HG03378 (cell line): Measurements from ENCODE around the gene CDK5RAP2.

Experiments used
- ATAC-seq: cut with Tn5 transposase; IDR thresholded peaks from one replicate; pipeline ENCODE4 v1.9.1; 2021; ENCODE audit warnings: mild to moderate bottlenecking, moderate library complexity; ENCODE audit not compliant: unreplicated experiment

Gene CDK5RAP2

DNA sequence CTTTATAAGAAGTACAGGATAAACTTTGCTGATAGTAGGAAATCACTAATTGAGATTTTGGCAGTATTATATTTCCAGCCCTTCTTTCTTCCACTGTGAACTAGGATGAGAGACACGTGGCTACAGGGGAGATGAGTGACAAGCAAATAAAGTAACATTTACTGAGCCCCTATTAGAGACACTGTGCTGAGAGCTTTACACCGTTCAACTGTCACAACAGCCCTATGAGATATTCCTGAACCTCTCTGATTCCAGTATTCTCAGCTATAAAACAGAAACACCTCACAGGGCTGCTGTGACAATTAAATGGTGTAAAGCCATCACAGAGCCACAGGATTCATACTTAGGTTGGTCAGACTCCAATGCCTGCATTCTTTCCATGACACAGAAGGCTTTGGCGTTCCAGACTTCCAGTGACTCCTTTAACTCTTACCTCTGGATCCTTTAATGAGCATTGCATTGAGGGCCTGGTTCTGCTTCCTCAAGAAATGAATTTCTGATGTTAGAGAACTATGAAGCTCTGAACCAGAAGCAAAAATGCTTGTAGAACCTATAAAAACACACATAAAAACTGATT is 169.0 kb downstream of the CDK5RAP2 start:
- no peak for ATAC-seq

DNA sequence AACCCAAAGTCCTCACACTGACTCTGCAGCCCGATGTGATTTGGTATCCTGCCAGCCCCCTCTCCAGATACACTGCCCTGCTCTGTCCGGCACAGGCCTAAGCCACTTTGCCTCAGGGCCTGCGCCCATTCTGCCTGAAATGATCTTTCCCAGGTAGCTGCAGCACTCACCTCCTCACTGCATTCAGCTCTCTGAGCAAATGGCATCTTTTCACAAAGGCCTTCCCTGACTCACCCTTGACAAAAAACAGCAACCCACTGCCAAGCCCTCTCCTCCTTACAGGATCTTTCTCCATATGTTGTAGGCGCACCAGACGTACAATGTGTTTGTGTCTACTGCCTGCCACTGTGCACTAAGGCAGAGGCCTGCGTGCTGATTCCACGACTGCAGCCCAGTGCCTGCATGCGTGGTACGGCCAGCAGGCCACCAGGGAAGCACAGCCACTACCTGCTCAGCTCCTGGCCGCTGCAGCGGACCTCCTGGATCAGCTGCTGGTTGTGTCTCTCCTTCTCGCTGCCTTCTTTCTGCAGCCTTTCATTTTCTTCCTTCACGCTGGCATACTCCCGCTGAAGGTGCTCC is 171.2 kb downstream of the CDK5RAP2 start:
- ATAC-seq: no peak

DNA sequence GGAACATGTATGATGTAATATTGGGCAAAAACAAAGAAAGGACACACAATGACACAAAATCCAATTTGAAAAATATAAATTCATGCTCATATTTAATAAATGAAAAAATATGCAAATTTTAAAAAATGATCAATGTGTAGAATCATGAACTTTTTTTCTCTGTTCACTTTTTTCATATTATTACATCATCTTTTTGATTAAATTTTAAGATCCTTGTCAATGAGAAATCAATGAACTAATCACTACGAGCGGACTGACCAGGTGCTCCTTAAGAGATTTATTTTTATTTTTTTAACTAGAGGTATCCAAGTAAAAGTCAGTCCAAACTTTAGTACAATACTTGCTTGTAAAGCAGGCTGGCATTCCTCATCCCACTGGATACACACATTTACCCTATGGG is 174.1 kb downstream of the CDK5RAP2 start:
- ATAC-seq: no peak

DNA sequence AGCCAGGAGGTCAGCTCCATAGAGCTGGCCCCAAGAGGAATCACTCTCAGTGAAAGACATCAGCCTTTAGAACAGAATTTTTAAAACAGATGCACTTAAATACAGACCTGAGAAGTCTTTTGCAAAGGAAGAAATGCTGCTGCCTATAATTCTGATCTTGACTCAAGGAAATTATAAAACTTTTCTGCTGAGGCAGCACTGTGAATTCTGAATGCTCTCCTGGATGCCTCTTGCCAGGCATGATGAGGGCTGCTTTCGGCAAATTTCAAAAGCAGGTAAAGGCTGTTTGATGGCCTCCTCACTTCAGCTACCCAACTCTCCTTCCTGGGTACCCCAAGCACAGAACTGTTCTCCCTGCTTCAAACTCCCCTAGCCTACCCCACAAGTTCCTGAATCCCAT is 174.8 kb downstream of the CDK5RAP2 start:
- no peak for ATAC-seq

DNA sequence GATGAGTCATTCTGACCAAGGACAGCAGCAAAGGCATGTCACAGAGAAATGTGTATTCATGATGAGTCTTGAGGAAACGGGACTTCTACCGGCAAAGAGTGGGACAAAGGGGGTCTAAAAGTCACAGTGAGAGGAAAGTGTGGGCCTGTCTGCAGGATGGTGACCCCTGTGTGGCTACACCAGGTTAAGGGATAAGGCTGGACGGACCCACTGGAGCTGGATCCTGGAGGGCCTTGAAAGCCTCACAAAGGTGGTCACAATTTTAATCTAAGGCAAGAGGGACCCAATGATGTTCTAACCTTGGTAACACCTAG is 176.5 kb downstream of the CDK5RAP2 start:
- ATAC-seq: no peak

DNA sequence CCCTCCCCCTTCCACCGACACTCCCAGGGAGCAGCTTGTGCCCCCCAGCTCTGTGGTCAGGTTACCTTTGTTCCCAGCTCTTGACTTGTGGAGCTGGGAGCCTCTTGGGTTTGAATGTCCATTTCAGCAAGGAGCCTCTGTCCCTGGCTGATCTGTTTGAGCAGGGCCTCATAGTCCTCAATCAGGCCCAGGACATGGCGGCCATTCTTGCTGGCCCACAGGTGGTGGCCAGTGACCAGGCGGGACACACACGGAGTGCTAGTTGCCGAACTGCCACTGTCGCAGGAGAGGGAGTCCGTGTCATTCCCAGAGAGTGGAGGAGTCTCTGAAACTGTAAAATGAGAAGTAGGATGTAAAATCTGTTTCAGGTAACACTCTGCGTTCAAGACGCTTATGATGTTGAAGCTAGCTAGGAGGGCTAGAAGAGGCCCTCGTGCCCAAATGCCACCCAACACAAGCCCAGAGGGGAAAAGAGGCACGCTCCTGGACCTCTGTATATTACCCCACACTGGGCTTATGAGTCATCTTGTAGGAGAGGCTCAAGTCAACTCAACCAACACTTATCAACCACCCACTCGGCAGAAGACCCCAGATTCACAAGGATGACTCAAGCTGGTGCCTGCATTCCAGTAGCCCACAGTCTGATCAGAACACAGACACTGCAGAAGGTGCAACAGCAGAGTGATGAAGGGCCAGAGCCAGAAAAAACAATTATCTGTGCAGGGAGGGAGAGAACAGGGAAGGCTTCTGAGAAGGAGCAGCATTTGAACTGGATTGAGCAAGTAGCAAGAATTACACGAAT is 177.0 kb downstream of the CDK5RAP2 start:
- no peak for ATAC-seq

DNA sequence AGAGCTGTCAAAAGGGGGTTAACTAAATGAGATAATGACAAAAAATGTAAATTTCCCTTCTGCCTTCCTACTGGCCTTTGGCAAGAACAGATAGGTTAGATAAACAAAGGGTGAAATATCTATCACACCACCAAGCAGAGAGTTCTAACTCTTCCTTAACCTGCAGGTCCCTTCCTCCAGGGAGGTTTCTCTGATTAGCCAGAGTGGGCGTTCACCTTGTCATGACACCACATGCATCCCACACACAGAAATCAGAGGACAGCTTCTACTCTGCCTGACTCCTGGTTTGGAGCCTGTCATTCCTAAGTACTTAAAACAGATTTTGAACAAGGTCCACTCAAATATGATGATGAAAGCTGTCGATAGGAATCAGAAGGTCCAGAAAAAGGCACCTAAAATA is 180.0 kb downstream of the CDK5RAP2 start:
- no peak for ATAC-seq

DNA sequence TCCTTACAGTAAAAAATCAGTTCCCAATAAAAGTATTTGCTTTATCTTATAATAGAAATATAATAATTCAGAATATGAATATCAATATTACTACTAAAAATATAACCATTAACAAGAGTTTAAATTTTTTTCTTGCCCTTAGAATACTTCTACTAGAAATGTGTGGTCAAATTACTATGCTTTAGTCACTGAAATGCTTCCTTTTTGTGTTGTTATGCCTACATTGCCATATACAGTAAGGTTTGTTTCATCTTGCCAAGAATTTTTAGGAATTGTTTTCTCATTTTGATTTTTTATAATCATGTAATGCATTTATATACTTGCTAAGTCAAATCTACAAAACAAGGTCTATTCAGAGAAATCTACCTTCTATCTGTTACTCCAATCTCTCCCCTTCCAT is 181.7 kb downstream of the CDK5RAP2 start:
- no peak for ATAC-seq

DNA sequence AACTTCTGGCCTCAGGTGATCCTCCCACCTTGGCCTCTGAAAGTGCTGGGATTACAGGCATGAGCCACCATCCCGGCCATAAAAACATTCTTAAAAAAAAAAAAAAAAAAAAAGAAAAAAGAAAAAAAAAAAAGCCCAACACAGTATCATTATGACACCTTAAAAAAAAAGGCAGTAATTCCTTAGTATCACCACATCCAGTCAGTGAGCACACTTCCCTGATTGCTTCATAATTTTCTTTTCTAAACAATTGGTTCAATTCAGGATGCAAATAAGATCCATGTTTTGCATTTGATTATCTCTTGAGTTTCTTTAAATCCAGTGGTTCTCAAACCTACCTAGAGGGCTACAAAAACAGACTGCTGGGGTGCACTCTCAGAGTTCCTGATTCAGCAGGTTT is 182.5 kb downstream of the CDK5RAP2 start:
- no peak for ATAC-seq

DNA sequence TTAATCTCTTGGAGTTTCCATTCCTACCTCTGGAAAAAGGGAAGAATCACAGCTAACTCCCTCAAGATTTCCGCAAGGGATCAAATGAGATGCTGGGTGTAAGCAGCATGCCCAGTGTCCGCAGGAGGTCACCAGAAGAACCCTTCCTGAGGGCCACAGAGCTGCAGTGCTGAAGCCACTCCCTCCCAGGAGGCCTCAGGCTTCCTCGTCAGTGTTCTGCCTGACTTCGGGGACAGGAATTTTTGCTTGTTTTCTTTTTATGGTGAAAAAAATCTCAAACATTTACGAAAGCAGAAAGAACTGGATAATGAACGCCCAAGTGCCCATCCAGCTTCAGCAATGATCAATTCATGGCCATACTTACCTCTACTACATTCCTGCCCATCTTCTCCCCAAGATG is 183.0 kb downstream of the CDK5RAP2 start:
- ATAC-seq: no peak

DNA sequence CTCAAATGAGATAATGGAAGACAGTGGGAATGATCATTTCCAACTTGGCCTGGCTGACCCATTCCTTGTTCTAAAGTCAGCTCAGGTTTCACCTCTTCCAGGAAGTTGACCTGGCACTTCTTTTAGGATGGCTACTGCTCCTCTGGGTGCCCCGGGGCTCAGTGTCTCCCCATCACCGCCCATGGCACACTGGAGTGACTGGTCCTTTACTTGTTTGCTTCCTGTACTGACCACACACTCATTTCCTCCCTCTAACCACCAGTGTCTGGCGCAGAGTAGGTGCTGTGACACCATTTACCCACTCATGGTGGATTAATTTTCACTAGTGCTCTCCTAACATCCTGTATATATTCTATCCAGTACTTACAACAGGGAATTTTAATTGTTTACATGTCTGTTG is 183.5 kb downstream of the CDK5RAP2 start:
- ATAC-seq: no peak

DNA sequence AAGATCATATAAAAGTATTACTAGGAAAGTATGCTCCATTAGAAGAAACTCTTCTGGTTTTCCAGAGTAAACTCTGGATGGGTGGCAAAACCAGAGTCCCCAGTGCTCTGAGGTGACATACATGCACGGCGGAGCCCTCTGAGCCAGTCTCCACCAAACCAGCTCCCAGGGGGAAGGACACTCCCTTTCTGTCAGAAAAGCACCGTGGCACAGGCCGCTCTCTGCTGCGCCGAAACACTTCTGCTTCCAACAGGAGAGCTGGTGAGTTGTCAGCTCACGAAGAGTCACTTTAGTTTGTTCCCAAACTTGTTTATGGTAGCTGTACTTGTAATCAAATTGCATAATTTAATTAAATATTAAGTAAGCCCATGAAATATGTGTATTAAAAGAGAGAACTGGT is 184.6 kb downstream of the CDK5RAP2 start:
- ATAC-seq: no peak

DNA sequence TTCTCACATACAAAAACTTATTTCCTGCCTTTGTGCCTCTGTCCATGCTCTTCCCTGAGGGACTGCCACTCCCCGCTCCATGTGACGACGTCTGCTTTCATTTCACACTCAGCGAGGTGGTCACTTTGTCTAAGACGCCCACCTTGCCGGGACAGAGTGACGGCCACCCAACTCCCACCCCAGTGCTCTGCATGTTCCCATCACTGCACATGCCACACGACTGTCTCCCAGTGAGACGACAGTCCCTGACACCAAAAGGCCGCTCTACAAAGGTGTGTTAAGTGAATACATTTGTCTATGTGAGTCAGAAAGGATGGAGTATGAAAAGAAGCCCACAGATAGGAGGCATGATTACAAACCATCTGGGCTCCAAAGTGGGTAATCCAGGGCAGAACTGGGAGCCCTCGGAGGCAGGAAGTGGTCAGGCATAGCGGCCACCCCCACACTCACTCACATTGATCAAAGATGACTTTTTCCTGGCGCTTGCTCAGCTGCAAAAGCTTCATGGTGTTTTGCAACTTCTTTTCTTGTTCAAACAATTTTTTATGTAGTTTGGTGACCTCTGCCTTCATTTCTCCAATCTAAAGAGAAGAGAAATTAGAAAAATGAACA is 185.8 kb downstream of the CDK5RAP2 start:
- ATAC-seq: no peak

DNA sequence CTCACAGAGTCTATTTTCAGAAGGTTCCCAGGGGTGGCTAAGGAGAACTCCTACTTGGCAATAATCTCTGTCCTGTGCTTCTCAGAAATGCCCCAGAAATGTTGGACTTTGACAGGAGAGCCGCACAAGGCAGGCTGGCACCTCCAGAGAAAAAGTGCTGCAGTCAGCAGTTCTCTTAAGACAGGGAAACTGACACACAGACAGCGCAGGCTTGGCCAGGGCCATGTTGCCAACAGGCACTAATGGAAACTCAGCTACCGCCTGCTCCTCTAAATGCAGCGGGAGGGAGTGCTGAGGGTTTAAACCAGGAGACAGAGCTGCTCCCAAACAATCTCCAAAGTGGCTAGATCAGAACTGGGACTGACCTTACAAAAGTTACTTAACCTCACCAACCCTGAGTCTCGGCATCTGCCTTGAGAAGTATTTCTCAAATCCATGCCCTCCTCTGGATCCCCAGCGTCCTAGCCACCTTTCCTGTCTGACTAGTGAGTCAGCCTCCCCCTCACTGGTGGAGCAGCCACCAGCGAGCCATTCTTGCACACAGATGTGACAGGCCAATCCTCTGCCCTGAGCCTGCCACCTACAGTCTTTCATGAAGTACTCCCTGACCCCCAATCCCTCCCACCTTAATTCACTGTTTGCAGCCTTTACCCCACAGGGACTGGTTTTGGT is 186.4 kb downstream of the CDK5RAP2 start:
- no peak for ATAC-seq

DNA sequence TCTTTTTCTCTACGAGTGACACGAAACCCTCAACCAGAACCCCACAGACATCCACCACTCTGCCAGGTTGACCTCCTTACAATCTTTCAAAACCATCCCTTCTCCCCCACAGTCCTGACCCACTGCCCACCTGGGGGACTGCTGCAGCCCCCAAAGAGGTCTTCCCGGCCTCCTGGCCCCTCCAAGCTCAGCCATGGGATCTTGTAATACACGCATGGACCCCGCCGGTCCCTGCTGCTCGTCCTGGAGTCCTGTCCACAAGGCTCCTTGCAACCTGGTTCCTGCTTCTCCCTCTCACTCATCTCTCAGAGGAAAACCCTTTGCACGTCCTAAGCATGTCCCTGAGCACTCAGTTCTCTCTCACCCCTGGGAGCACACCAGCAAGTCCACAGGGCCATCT is 187.3 kb downstream of the CDK5RAP2 start:
- ATAC-seq: no peak

DNA sequence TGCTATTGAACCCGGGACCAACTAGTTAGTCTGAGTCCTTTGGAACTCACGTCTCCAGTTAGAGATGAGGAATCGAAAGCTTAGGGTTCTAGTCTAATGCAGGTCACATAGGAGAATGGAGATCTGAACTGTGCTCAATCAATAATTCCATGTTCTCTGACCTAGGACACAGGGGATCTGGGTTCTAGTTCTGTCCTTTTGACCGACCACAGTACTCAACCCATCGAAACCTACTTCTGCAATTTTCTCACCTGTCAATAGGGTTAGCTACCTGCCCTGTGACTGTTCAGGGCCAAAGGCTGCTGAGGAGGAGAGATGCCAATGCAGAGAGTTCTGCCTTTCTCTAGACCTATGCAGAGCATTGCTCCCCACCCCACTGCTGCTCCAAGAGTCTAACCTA is 187.7 kb downstream of the CDK5RAP2 start:
- ATAC-seq: no peak

DNA sequence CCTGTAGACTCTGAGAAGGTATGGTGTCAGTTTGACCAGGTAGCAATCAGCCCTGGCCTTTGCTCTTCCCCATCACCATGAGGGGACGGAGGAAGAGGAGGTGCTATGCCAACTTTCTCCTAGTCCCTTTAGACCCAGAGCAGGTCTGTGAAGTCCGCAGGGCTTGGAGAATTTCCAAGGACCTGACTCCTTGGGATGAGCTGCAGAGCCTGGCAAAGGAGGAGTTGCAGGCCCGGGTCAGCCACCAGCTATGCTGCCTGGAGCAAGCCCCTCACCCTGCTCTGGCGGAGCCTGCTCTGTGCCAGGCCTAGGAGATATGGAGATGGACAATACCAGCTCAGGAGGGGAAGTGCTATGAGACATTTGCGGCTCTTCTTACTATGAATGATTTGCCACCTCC is 188.3 kb downstream of the CDK5RAP2 start:
- no peak for ATAC-seq

DNA sequence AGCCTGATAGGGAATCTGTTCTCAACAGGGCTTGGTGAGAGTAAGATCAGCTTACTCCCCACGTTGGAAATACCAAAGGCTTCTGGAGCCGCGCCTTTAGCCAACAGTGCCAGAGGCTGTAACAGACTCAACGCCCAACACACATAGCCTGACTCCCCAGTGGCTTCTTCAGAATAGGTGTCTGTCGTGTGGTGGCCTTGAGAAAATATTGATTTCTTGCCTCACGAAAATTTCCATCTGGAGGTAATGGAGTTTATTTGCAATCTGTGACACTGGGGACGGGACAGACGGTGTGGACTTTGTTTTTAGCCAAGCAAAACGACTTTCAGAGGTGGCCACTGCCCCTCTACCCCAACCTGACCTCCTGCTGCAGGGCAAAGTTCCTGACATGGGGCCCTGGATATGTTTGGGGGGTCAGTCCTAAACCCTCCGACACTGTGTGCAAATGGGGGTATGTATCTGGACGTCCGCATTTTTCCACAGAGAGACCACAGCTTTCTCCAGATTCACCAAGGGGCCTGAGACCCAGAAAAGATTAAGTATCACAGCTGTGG is 189.3 kb downstream of the CDK5RAP2 start:
- ATAC-seq: no peak

DNA sequence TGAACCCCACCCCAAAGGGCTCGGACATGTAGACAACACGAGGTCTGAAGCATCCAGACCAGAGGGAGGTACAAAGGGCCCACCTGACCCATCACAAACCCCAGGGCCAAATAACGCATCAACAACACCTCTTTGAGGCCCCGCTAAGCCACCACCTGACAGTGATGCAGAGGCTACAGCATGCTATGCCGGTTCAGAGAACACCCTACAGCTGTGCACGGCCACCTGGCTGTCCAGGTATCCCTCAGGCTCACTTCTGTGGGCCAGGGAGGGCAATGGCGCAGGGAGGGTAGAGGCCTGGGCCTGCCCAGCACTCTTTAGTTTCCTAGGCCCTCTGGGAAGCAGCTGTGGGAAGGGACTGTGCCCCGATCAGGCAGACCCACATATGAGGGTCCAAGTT is 190.1 kb downstream of the CDK5RAP2 start:
- no peak for ATAC-seq

DNA sequence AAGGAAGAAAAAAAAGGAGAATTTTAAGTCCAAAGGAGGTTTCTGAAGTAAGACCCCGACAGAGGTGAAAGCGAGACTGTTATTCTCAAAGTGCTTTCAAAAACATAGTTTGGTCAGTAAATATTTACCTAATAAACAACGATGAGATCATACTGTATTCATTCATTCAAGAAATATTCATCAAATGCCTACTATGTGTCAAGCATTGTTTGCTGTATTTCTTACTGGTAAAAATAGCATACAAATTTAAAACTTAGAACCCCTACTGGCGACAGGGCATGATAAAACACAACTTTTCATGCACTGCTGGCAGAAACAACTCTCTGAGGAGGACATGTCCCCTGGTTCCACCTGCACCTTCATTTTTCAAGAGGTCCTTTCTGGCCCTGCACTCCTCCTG is 190.7 kb downstream of the CDK5RAP2 start:
- ATAC-seq: no peak
